Activated B cell treated with CpG ODN at 0.5 μM for 24 hours (primary cell): ENCODE results near the gene ERC2. TPM values are rescaled to one million over a fixed set of nuclear protein-coding genes. Genes with fewer than 3 reads are reported as not detected.

ENCODE experiments used
- ATAC-seq: fragments of 200-7000 bp; cut with Tn5 transposase; one replicate; pipeline ENCODE4 v1.10.0; 2021; ENCODE audit warnings: low read depth, mild to moderate bottlenecking, moderate library complexity
- CTCF ChIA-PET: fragments of 350-600 bp; sonication (Branson Sonifier 250); formaldehyde crosslinking; loops from one replicate; lab custom pipeline; 2021; ENCODE audit warnings: antibody characterized with exemption; lab: Charles Lee
- POLR2A ChIA-PET: fragments of 350-600 bp; sonication (Branson Sonifier 250); formaldehyde crosslinking; loops from one replicate; lab custom pipeline; 2021; ENCODE audit warnings: antibody characterized with exemption; lab: Charles Lee
- DNase-seq: peaks from one replicate; pipeline ENCODE4 v3.0.0; 2022
- H3K27ac Mint-ChIP-seq: one replicate; pipeline ENCODE4 v1.8.0; 2020; ENCODE audit warnings: mixed read lengths
- H3K27me3 Mint-ChIP-seq: one replicate; pipeline ENCODE4 v1.8.0; 2021; ENCODE audit warnings: mixed read lengths
- H3K36me3 Mint-ChIP-seq: one replicate; pipeline ENCODE4 v1.8.0; 2021; ENCODE audit warnings: low read depth, mixed read lengths
- H3K4me1 Mint-ChIP-seq: one replicate; pipeline ENCODE4 v1.8.0; 2021; ENCODE audit warnings: mixed read lengths
- H3K4me3 Mint-ChIP-seq: one replicate; pipeline ENCODE4 v1.8.0; 2020; ENCODE audit warnings: mild to moderate bottlenecking, mixed read lengths
- H3K9me3 Mint-ChIP-seq: one replicate; pipeline ENCODE4 v1.8.0; 2020; ENCODE audit warnings: mixed read lengths
- CTCF ChIP-seq: fragments of 200-600 bp; IDR thresholded peaks from one replicate; pipeline ENCODE4 v1.8.0; 2022; ENCODE audit warnings: antibody characterized with exemption, mild to moderate bottlenecking
- intact Hi-C: fragments of 100-400 bp; cut with micrococcal nuclease; formaldehyde crosslinking; loops from one replicate; pipeline ENCODE4 v1.15.1; 2024
- total RNA-seq: library from RNA; stranded (reverse); gene quantifications from 2 replicates; pipeline ENCODE4 v1.2.3, GENCODE V29; 2022

ERC2 gene
- total RNA-seq, 1 donor from 2014 or later: not detected

GRCh38 chr3:55859305-55859704 lies 609.0 kb downstream of the ERC2 start:
- no peaks in the 10 kb centered on the region for H3K9me3 Mint-ChIP-seq

GRCh38 chr3:55858727-55859126 lies 609.5 kb downstream of the ERC2 start:
- no peaks in the 10 kb centered on the region for H3K4me1 Mint-ChIP-seq
- TF ChIP-seq CTCF: no peak
- no peak overlapping the region for H3K4me3 Mint-ChIP-seq
- no peaks in the 10 kb centered on the region for H3K36me3 Mint-ChIP-seq
- ATAC-seq (no peak), DNase-seq (no peak)
- H3K27ac Mint-ChIP-seq: no peak overlapping the region
- intact Hi-C loops: no loop called here
- H3K27me3 Mint-ChIP-seq: no peaks in the 10 kb centered on the region
- no peaks in the 10 kb centered on the region for H3K9me3 Mint-ChIP-seq
- POLR2A ChIA-PET: no interaction called here
- CTCF ChIA-PET: no interaction called here

More at GRCh38 chr3:55859305-55859704, 609.0 kb downstream of the ERC2 start:
- Mint-ChIP-seq H3K27ac (no peak overlapping the region), H3K4me3 (no peak overlapping the region), H3K36me3 (no peaks in the 10 kb centered on the region), H3K4me1 (no peaks in the 10 kb centered on the region), H3K27me3 (no peaks in the 10 kb centered on the region)
- CTCF ChIA-PET: no interaction called here
- intact Hi-C loops: no loop called here
- POLR2A ChIA-PET: no interaction called here
- ATAC-seq (no peak), DNase-seq (no peak)
- no peak for TF ChIP-seq CTCF

GRCh38 chr3:55858302-55858701 lies 610.0 kb downstream of the ERC2 start:
- TF ChIP-seq CTCF: no peak
- intact Hi-C loops: no loop called here
- POLR2A ChIA-PET: no interaction called here

GRCh38 chr3:55857633-55858032 lies 610.6 kb downstream of the ERC2 start:
- H3K4me1 Mint-ChIP-seq: no peaks in the 10 kb centered on the region
- ChIA-PET CTCF (no interaction called here), POLR2A (no interaction called here)
- ATAC-seq (no peak), DNase-seq (no peak)
- intact Hi-C loops: no loop called here
- no peaks in the 10 kb centered on the region for H3K27me3 Mint-ChIP-seq
- no peak overlapping the region for H3K4me3 Mint-ChIP-seq
- H3K27ac Mint-ChIP-seq: no peak overlapping the region
- H3K36me3 Mint-ChIP-seq: no peaks in the 10 kb centered on the region
- no peak for TF ChIP-seq CTCF
- H3K9me3 Mint-ChIP-seq: no peaks in the 10 kb centered on the region

More at GRCh38 chr3:55858302-55858701, 610.0 kb downstream of the ERC2 start:
- no peaks in the 10 kb centered on the region for H3K36me3 Mint-ChIP-seq
- CTCF ChIA-PET: no interaction called here
- no peak for DNase-seq
- ATAC-seq: no peak
- no peaks in the 10 kb centered on the region for H3K4me1 Mint-ChIP-seq
- no peak overlapping the region for H3K4me3 Mint-ChIP-seq
- H3K27ac Mint-ChIP-seq: no peak overlapping the region
- H3K9me3 Mint-ChIP-seq: no peaks in the 10 kb centered on the region
- no peaks in the 10 kb centered on the region for H3K27me3 Mint-ChIP-seq

- ChIA-PET CTCF (no interaction called here), POLR2A (no interaction called here)
- no peak overlapping the region for H3K27ac Mint-ChIP-seq
- intact Hi-C loops: no loop called here
- no peak for TF ChIP-seq CTCF
- no peak for ATAC-seq
- H3K4me3 Mint-ChIP-seq: no peak overlapping the region
- no peaks in the 10 kb centered on the region for H3K27me3 Mint-ChIP-seq
- no peak for DNase-seq
- H3K9me3 Mint-ChIP-seq: no peaks in the 10 kb centered on the region
- H3K36me3 Mint-ChIP-seq: no peaks in the 10 kb centered on the region
- no peaks in the 10 kb centered on the region for H3K4me1 Mint-ChIP-seq
Measured at GRCh38 chr3:55855311-55855710, 613.0 kb downstream of the ERC2 start.
